Medulla oblongata (tissue), 1 donor: ENCODE results near the gene MST1.

Experiments
- DNase-seq: peaks from one replicate; pipeline ENCODE4 v3.0.0-alpha.2; 2015; ENCODE audit errors: extremely low spot score

MST1 gene

GRCh38 chr3:49689046-49689907, at the start of gene MST1, which contains the start of gene RNF123:
Gene MST1 (minus strand): TSS chr3:49689474. CDS start chr3:49688691, 783 bp downstream.
Gene RNF123 (plus strand): TSS chr3:49689557. CDS start chr3:49691166, 1,609 bp downstream.
- peak; percentile 87 for DNase-seq

- no peak for DNase-seq
Measured at GRCh38 chr3:49738067-49738713, 48.9 kb upstream of the MST1 start.

- DNase-seq: no peak
Measured at GRCh38 chr3:49734752-49735151, 45.5 kb upstream of the MST1 start.

GRCh38 chr3:49733551-49733950, 44.3 kb upstream of the MST1 start:
- no peak for DNase-seq

- no peak for DNase-seq
Measured at GRCh38 chr3:49732597-49732996, 43.3 kb upstream of the MST1 start.

GRCh38 chr3:49729966-49730609, 40.8 kb upstream of the MST1 start:
- DNase-seq: no peak

GRCh38 chr3:49727924-49728361, 38.7 kb upstream of the MST1 start:
- no peak for DNase-seq

GRCh38 chr3:49727154-49727923, 38.1 kb upstream of the MST1 start:
- no peak for DNase-seq

GRCh38 chr3:49725906-49726681, 36.8 kb upstream of the MST1 start:
- no peak for DNase-seq

GRCh38 chr3:49724586-49724985, 35.3 kb upstream of the MST1 start:
- DNase-seq: no peak

- peak; percentile 97 for DNase-seq
Measured at GRCh38 chr3:49723628-49724551, 34.6 kb upstream of the MST1 start, which contains the start of gene GMPPB. Gene GMPPB (minus strand): TSS chr3:49723951. CDS start chr3:49723726, 225 bp downstream.

GRCh38 chr3:49723296-49723627, 34.0 kb upstream of the MST1 start:
- DNase-seq: peak; percentile 29

GRCh38 chr3:49722896-49723295, 33.6 kb upstream of the MST1 start:
- DNase-seq: no peak

GRCh38 chr3:49721896-49722781, 32.9 kb upstream of the MST1 start:
- DNase-seq: no peak

- no peak for DNase-seq
Measured at GRCh38 chr3:49721596-49721895, 32.3 kb upstream of the MST1 start.

GRCh38 chr3:49720855-49721595, 31.8 kb upstream of the MST1 start:
- DNase-seq: no peak

GRCh38 chr3:49719214-49719884, 30.1 kb upstream of the MST1 start, which contains the start of gene AMIGO3:
Gene AMIGO3 (minus strand): TSS chr3:49719684. CDS start chr3:49719465, 219 bp downstream.
- peak; percentile 97 for DNase-seq

- no peak for DNase-seq
Measured at GRCh38 chr3:49718858-49719213, 29.6 kb upstream of the MST1 start.
